ENCODE measurements around the gene ST3GAL2. TPM values are rescaled to one million over a fixed set of nuclear protein-coding genes. Genes with fewer than 3 reads are reported as not detected.

Gene ST3GAL2
- total RNA-seq, 2 experiments from 2014 or later, result 44.6 to 61.0 TPM

- Histone ChIP-seq H3K4me3 (ENCODE audit: low read depth, low read length, poor library complexity, severe bottlenecking) (peak overlapping the region; percentile 53), H3K27ac (ENCODE audit: low read depth, low read length, poor library complexity, severe bottlenecking) (peak overlapping the region; percentile 73), H3K36me3 (ENCODE audit: insufficient read depth, low read length) (peaks cover 40% of the 10 kb centered on the region), H3K79me2 (ENCODE audit: insufficient read depth, low read depth, low read length) (peaks cover 71% of the 10 kb centered on the region; the same call in 1 of the 2 replicates), H3K9me2 (ENCODE audit: insufficient read depth, low read length) (no peaks in the 10 kb centered on the region), H4K20me1 (ENCODE audit: insufficient read depth, low read length) (no peaks in the 10 kb centered on the region; the same call in 1 of the 2 replicates), H3K4me1 (ENCODE audit: insufficient read depth, low read length, poor library complexity, severe bottlenecking) (peaks cover 72% of the 10 kb centered on the region), H3K9me3 (ENCODE audit: low read length) (no peaks in the 10 kb centered on the region), H3K4me2 (ENCODE audit: low read length) (peak overlapping the region; percentile 86), H2AFZ (ENCODE audit: low read length) (no peak overlapping the region)
- DNase-seq (ENCODE audit: low spot score), result peak; percentile 29
- ChIA-PET POLR2A (interaction anchor here (0.5 to 4.1 kb wide), 8 partner anchors 8 to 34 kb away, joined by 3 to 27 read pairs (median 4); no protein-coding TSS in a partner anchor), CTCF (ENCODE audit: unreplicated experiment) (no interaction called here)
- no TSS peak for BruUV-seq (replicated peaks)
- TF ChIP-seq, protein P1, sequence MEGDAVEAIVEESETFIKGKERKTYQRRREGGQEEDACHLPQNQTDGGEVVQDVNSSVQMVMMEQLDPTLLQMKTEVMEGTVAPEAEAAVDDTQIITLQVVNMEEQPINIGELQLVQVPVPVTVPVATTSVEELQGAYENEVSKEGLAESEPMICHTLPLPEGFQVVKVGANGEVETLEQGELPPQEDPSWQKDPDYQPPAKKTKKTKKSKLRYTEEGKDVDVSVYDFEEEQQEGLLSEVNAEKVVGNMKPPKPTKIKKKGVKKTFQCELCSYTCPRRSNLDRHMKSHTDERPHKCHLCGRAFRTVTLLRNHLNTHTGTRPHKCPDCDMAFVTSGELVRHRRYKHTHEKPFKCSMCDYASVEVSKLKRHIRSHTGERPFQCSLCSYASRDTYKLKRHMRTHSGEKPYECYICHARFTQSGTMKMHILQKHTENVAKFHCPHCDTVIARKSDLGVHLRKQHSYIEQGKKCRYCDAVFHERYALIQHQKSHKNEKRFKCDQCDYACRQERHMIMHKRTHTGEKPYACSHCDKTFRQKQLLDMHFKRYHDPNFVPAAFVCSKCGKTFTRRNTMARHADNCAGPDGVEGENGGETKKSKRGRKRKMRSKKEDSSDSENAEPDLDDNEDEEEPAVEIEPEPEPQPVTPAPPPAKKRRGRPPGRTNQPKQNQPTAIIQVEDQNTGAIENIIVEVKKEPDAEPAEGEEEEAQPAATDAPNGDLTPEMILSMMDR (conservative IDR thresholded peaks at IDR 0.05; ENCODE audit: low read length), result no peak
- no peak for TF ChIP-seq EZH2phosphoT487 (IDR thresholded peaks at IDR 0.05; ENCODE audit: borderline replicate concordance, low read depth, low read length)
- intact Hi-C loops (cut with micrococcal nuclease; ENCODE audit: unreplicated experiment), result no loop called here
Observed at GRCh38 chr16:70419384-70420327, 19.2 kb downstream of the ST3GAL2 start.

- Histone ChIP-seq H3K4me2 (ENCODE audit: low read length) (peak overlapping the region; percentile 86), H4K20me1 (ENCODE audit: insufficient read depth, low read length) (no peaks in the 10 kb centered on the region; the same call in 1 of the 2 replicates), H3K4me1 (ENCODE audit: insufficient read depth, low read length, poor library complexity, severe bottlenecking) (peaks cover 72% of the 10 kb centered on the region), H3K9me3 (ENCODE audit: low read length) (no peaks in the 10 kb centered on the region), H3K9me2 (ENCODE audit: insufficient read depth, low read length) (no peaks in the 10 kb centered on the region), H3K27ac (ENCODE audit: low read depth, low read length, poor library complexity, severe bottlenecking) (peak overlapping the region; percentile 73), H2AFZ (ENCODE audit: low read length) (no peak overlapping the region), H3K36me3 (ENCODE audit: insufficient read depth, low read length) (peaks cover 39% of the 10 kb centered on the region; the same call in 1 of the 2 replicates), H3K79me2 (ENCODE audit: insufficient read depth, low read depth, low read length) (peaks cover 75% of the 10 kb centered on the region; the same call in 1 of the 2 replicates), H3K4me3 (ENCODE audit: low read depth, low read length, poor library complexity, severe bottlenecking) (peak overlapping the region; percentile 53)
- intact Hi-C loops (cut with micrococcal nuclease; ENCODE audit: unreplicated experiment), result no loop called here
- no peak for DNase-seq (ENCODE audit: low spot score)
- TF ChIP-seq, protein P1 (conservative IDR thresholded peaks at IDR 0.05; ENCODE audit: low read length), result no peak
- no peak for TF ChIP-seq EZH2phosphoT487 (IDR thresholded peaks at IDR 0.05; ENCODE audit: borderline replicate concordance, low read depth, low read length)
- no TSS peak for BruUV-seq (replicated peaks)
- ChIA-PET CTCF (ENCODE audit: unreplicated experiment) (no interaction called here), POLR2A (interaction anchor here (0.9 to 4.1 kb wide), 4 partner anchors 9 to 35 kb away, joined by 4 to 27 read pairs (median 4); no protein-coding TSS in a partner anchor)
Observed at GRCh38 chr16:70418993-70419318, 19.9 kb downstream of the ST3GAL2 start.

All from OCI-LY7 (cell line).